H54 (cell line): Measurements from ENCODE around the gene CA5B.
"Not testable (repeated sequence)": the region's sequence is repeated elsewhere in the genome, so short reads cannot be mapped to it uniquely, and the experiment has no call there.

Experiments used
- DNase-seq: peaks from one replicate; pipeline ENCODE4 v3.0.0; 2011; ENCODE audit warnings: low spot score, mixed read lengths; ENCODE audit not compliant: insufficient read length
- FAIRE-seq: peaks from 3 replicates; lab custom pipeline; 2011; peaks lifted over from hg19 to GRCh38; lab: Jason Lieb, UNC
- POLR2A ChIP-seq: IDR thresholded peaks from 2 replicates; pipeline ENCODE4 v1.6.1; 2011; ENCODE audit warnings: low read depth, mild to moderate bottlenecking, low read length

Gene CA5B, protein sequence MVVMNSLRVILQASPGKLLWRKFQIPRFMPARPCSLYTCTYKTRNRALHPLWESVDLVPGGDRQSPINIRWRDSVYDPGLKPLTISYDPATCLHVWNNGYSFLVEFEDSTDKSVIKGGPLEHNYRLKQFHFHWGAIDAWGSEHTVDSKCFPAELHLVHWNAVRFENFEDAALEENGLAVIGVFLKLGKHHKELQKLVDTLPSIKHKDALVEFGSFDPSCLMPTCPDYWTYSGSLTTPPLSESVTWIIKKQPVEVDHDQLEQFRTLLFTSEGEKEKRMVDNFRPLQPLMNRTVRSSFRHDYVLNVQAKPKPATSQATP

DNA sequence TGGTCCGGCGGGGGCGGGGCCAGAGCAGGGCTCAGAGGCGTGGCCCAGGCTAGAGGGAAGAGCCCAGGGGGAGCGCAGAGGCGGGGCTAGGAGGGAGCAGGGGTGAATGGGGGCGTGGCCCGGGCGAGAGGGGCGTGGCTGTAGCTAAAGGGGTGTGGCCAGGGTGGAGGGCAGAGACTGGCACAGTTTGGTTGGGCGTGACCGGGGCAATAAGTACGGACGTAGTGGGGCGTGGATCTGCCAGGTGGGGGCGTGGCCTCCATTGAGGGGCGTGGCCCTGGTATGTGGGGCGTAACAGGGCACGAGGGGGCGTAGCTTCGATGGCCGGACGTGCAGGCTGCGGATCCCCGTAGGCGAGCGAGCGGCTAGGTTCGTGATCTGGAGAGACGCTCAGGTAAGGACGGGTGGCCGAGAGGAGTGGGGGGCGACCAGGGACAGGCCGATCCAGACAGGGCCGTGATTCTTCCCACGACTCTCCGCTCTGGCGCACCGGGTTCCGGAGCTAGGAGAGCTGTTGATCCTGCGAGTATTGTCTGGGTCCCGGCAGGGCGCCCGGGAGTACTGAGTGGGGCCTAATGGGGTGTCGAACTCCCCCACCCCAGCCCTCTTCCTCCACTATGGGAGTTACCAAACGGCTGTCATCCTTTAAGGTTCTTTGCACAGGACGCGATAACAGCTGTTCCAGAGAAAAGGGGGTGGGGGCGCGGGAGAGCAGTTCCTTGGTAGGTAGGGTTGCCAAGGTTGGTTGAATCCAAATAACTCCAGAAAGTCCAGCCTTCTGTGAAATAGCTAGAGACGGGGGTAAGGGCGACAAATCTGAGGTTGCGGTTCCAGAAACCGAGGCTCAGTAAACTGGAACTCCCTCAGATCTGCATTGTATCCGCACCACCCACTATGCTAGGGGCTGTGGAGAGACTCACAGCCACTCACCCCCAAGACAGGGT, at the start of gene CA5B:
CA5B (plus strand) TSS at position 312 of the 944 bp plus-strand sequence. CDS start 11,754 bp downstream, outside the sequence.
- DNase-seq (peak; percentile 29), FAIRE-seq (no peak)

DNA sequence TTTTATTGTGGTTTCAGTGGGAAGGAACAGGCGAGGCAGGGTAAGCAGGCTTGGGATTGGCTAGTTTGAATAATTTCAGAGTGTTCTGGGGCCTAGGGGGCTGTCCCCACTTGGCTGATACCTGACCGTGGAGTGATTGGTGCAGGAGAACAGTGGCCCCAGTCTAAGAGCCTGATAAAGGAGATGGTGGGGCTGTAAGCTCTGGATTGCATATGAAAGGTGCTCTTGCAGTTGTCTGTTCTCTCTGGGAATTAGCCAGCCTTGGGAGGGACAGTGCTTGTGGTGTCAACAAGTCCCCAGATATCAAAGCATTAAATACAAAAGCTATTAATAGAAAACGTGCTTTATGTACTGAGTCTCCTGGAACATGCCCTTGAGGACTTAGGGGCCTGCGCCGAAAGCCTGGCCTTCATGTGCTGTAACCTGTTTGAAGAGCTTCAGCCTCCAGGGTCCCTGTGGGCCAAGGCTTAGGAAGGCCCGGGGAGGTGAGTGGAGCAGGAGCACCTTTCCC, 43.1 kb upstream of the CA5B start:
- DNase-seq (no peak), FAIRE-seq (no peak)
- no peak for TF ChIP-seq POLR2A

More for the DNA sequence above, at the start of gene CA5B:
- no peak; the same call in 1 of the 2 replicates for TF ChIP-seq POLR2A

DNA sequence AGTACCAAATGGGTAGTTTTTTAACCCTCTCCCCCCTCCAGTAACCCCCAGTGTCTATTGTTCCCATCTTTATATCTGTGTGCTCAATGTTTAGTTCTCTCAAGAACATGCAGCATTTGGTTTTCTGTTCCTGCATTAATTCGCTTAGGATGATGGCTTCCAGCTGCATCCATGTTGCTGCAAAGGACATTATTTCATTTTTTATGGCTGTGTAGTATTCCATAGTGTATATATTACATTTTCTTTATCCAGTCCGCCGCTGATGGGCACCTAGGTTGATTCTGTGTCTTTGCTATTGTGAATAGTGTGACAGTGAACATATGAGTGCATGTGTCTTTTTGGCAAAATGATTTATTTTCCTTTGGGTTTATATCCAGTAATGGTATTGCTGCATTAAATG, 41.6 kb upstream of the CA5B start:
- TF ChIP-seq POLR2A, result no peak
- no peak for DNase-seq
- no peak for FAIRE-seq

DNA sequence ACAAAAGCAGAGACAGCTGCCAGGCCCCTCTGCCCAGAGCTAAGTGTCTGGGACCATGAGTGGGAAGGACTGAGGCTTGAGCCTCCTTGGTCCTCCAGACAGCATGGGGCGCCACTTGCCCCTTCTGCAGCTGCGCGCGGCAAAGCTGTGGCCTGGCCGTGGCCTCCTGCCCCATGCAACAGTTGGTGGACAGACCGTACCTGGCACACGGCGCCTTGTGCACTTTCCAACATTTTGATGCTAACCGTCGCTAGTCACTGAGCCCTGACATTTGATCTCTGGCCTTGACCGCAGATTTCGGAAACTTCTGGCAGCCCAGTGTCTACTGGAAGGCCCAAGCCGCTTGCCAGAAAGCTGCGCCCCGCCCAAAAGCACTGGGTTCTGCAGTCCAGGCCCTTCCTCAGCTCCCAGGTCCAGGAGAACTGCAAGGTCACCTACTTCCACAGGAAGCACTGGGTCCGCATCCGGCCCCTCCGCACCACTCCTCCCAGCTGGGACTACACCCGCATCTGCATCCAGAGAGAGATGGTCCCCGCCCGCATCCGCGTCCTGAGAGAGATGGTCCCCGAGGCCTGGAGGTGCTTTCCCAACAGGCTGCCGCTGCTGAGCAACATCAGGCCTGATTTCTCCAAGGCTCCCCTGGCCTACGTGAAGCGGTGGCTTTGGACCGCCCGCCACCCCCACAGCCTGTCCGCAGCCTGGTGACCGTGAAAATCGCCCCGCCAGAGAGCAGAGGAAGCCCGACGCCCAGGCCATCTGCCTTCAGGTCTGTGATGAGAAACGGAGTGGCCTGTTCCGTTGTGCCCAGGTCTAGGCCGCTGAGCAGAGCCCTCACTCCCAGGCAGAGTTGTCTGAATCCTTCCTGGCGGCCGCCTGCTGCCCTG, 35.3 kb upstream of the CA5B start:
- no peak for DNase-seq
- no peak for FAIRE-seq
- no peak for TF ChIP-seq POLR2A

DNA sequence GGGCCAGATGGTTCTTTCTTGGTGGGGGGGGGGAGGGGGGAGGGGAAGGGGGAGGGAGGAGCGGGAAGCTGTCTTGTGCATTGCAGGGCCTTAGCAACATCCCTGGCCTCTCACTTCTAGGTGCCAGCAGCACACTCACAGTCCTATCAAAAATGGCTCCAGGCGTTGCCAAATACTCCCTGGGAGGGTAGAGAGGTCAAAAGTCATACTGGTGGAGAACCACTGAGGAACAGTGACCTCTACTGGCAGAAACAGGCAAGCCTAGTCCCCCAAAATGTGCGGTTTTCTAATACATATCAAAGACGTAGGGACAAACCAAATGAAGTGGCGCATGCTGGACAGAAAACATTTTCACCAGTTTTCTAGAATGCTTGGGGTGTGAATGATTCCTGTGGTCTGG, 34.3 kb upstream of the CA5B start:
- FAIRE-seq, result not testable (repeated sequence)

DNA sequence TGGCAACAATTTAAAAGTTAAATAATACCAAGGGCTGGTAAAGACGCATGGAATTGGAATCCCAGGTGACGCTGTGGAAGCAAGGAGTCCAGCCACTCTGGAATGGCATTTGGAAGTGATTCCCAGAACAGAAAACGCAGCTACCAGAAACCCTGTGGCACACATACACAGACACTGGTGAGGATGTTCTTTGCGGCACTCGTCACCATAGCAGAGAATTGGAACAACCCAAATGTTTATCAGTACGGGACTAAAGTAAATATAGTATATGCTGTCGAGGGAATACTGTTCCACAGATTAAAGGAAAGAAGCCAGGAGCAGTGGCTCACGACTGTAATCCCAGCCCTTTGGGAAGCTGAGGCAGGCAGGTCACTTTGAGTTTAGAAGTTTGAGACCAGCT, 33.8 kb upstream of the CA5B start:
- not testable (repeated sequence) for DNase-seq, FAIRE-seq

More for the DNA sequence above, 34.3 kb upstream of the CA5B start:
- DNase-seq, result not testable (repeated sequence)

DNA sequence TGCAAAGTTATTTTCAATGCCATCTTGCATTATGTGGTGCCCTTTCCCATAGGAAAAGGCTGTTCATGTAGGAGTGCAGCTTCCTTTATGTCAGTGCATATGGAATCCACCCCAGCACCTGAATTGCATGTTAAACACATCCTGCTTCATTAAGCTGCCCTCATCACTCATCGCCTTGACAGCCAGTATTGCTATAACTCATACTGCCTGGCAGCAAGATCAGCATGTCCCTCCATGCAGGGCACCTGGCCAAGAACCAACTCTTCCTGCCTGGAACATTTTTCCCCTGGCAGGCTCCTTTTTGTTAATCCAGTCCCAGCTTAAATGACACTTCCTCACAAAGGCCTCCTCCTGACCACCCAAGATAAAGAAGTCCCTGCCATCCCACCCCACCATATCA, 23.5 kb upstream of the CA5B start:
- no peak for FAIRE-seq
- no peak for TF ChIP-seq POLR2A
- no peak for DNase-seq

DNA sequence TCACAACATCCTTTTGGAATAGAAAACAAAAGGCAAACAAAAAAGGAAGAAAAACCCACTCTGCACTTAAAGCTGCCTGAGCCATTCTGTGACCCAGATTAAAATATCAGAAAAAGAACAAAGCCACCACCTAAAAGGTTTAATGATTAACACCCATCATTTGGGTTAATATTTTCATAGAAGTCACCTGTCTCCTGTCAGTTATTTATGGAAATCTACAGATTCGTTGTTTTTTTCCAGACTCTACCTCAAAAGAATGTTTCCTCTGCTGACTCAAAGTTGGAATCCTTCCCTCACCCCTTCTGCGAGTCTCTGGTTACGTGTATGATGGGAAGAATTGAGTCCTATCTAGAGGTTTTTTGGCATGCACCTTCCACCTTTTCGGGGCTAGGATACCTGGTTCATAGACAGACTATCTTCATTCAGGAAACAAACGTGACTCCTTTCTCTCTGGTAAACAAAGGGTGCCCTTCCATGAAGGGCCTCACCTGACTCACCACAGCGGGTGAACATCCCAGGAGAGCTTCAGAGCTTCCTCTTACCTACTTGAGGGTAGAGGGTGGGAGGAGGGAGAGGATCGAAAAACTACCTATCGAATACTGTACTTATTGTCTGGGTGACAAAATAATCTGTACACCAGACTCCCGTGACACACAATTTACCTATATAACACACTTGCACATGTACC, 19.6 kb upstream of the CA5B start:
- DNase-seq (no peak), FAIRE-seq (no peak)
- TF ChIP-seq POLR2A, result no peak

DNA sequence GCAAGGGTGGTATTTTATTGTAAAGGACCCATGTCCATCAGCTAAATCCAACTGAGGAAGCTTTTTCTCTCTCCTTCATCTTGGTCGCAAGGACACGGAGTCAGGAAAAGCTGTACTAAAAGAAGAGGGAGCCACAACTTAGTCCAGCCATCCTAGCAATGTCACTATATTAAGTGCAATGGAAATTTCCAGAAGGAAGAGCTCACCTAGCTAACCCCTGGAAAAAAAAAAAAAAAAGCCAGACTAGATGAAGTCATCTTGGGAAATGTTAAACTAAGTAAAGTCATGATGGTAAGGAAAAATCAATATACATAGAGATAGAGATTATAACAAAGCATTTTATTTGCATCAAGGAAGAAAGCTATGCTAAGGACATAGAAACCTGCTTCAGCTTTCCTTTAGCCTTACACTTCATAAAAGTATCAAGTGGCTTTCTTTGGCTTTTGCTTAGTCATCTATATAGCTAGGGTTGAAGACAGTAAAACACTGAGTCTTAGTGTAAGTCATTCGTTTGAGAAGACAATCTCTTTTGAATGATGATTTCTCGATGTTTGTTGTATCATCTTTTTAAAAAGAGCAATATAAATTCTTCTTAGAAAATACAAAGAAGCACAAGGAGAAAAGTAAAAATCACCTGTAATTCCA, 18.6 kb upstream of the CA5B start:
- DNase-seq, result no peak
- FAIRE-seq, result no peak
- no peak for TF ChIP-seq POLR2A

DNA sequence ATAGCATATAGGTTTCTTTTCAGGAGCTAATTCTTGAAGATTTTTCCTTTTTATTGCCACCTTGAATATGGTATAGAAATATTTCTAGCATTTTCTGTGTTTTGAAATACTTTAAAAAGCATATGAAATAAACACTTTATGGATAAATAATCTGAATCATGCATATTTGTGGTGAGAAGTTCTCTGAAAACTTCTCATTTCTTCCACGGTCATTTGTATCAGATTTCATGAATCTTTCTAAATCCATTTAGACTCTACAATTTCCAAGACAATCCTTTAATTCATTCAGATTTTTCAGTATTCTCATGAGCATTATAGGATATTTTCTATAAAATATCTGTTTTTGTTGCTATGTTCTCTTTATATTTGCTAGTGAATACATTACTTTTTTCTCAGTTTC, 16.2 kb upstream of the CA5B start:
- FAIRE-seq (no peak), DNase-seq (no peak)
- TF ChIP-seq POLR2A, result no peak

DNA sequence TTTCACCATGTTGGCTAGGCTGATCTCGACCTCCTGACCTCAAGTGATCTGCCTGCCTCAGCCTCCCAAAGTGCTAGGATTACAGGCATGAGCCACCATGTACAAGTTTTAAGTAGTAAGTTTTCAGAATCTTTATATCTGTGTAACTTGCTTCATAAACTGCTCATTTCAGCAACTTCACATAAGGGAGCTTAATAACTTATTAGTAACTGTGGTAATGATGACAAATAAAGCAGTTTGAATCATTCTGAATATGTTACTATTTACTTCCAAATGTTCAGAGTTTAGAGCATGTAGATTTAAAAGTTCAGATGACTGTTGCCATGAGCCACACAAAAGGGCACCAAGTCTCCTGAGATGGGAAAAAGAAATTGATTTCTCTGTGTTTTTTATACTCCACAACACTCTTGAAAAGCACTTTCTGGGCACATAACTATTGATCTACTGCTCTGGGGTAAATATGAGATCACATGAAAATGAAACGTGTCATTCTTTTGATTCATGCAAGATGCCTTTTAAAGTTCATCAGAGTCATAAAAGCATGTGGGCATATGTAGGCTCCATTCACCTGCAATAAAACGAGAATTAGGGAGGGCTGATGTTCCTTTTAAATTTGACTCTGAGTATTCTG, 14.1 kb upstream of the CA5B start:
- TF ChIP-seq POLR2A, result no peak
- no peak for FAIRE-seq
- DNase-seq, result no peak

DNA sequence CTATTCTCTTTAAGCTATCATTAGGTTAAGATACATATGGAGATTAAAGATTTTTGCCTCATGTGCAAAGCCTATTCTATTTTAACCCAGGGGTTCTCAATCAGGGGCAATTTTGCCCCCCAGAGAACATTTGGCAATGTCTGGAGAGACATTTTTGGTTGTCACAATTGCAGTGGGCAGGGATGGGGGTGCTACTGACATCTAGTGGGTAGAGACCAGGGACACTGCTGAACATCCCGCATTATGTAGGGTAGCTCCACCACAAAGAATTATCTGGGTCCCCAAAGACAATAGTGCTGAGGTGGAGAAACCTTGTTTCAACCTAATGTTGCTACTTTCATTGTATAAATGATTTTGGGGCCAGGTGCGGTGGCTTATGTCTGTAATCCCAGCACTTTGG, 13.2 kb upstream of the CA5B start:
- DNase-seq (no peak), FAIRE-seq (no peak)
- no peak for TF ChIP-seq POLR2A

DNA sequence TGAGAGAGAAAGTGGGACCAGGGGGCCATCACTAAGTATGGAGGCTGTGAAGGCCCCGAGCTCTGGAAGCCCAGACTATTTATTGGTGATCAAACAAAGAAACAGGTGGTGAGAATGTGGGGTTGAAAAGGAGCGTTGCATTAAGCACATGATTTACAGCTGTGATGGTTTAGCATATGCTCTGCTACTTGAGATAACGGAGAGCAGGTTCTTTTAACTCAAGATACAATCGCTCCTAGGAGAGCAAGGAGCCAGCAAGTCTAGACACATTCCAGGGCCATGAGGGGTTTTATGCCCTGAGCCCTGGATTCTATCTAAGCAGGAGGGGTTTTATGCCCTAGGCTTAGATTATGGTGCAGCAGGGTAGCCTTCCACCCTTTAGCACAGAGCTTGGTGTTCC, 6.7 kb upstream of the CA5B start:
- not testable (repeated sequence) for FAIRE-seq, DNase-seq
